HG02759 (cell line): ENCODE measurements around the gene IQSEC1.
A peak's percentile ranks its signal among the peaks of the same experiment; 100 is the strongest.

Source experiments
- ATAC-seq: cut with Tn5 transposase; IDR thresholded peaks from one replicate; pipeline ENCODE4 v1.9.1; 2021; ENCODE audit warnings: mild to moderate bottlenecking, moderate library complexity; ENCODE audit not compliant: unreplicated experiment

IQSEC1 gene

GRCh38 chr3:13034109-13034800, 39.0 kb downstream of the IQSEC1 start:
- no peak for ATAC-seq

- ATAC-seq, result no peak
These were observed 41.0 kb downstream of the IQSEC1 start for GRCh38 chr3:13032206-13032605.

GRCh38 chr3:13031621-13032020, 41.6 kb downstream of the IQSEC1 start:
- no peak for ATAC-seq

GRCh38 chr3:13030684-13031083, 42.5 kb downstream of the IQSEC1 start:
- no peak for ATAC-seq

GRCh38 chr3:13028010-13028821, 45.0 kb downstream of the IQSEC1 start:
- ATAC-seq, result no peak

- no peak for ATAC-seq
These were observed 46.1 kb downstream of the IQSEC1 start for GRCh38 chr3:13027154-13027553.

- no peak for ATAC-seq
These were observed 46.7 kb downstream of the IQSEC1 start for GRCh38 chr3:13026534-13026933.

GRCh38 chr3:13025778-13026518, 47.3 kb downstream of the IQSEC1 start:
- no peak for ATAC-seq

- no peak for ATAC-seq
These were observed 48.1 kb downstream of the IQSEC1 start for GRCh38 chr3:13025090-13025489.

- ATAC-seq, result no peak
These were observed 48.5 kb downstream of the IQSEC1 start for GRCh38 chr3:13024765-13025065.

GRCh38 chr3:13023971-13024764, 49.1 kb downstream of the IQSEC1 start:
- no peak for ATAC-seq

GRCh38 chr3:13023235-13023970, 49.8 kb downstream of the IQSEC1 start:
- ATAC-seq, result peak; percentile 30

GRCh38 chr3:13022348-13023234, 50.6 kb downstream of the IQSEC1 start:
- ATAC-seq, result peak; percentile 59

- ATAC-seq, result no peak
These were observed 51.8 kb downstream of the IQSEC1 start for GRCh38 chr3:13021141-13022114.

GRCh38 chr3:13020159-13020750, 53.0 kb downstream of the IQSEC1 start:
- no peak for ATAC-seq

GRCh38 chr3:13019243-13020095, 53.8 kb downstream of the IQSEC1 start:
- no peak for ATAC-seq
